ENCODE data around the gene TH. TPM values are rescaled to one million over a fixed set of nuclear protein-coding genes. Genes with fewer than 3 reads are reported as not detected.

TH gene
- total RNA-seq, 1 donor from 2014 or later, result 2.0 TPM

DNA sequence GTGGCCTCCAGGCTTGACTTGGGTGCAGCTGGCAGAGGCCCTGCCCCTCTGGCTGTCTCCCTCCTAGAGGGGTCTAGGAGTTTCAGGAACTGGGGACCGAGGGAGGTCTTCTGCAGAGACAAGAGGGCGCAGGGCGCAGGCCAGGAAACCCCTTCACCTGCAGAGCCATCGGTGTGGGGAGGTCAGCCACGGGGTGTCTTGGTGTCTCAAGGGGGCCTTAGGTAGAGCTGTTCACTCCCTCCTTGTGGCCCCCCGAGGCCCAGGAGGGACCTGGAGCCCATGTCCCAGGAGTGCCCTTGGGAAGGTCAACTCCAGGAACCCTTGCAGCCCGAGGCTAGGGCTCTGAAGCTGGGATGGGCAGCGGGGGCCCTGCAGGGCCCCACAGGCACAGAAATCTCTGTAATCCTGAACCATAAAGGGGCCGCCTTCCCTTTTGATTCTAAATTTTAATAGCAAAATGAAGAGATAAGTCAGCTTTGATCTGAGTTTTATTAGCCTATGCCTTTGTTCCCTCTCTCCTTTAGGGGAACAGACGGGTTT is 31.4 kb upstream of the TH start:
- H3K9ac ChIP-seq, result no peak overlapping the region
- no peaks in the 10 kb centered on the region for H3K9me3 ChIP-seq (ENCODE audit: low read depth)
- peaks cover 5% of the 10 kb centered on the region for H3K9me3 Mint-ChIP-seq
- H3K79me2 ChIP-seq (ENCODE audit: low read depth), result no peaks in the 10 kb centered on the region
- H3K27ac ChIP-seq, result no peak overlapping the region
- H3K4me1 Mint-ChIP-seq, result peaks cover 9% of the 10 kb centered on the region
- no peak overlapping the region for H3K4me3 Mint-ChIP-seq
- H3K27ac Mint-ChIP-seq, result no peak overlapping the region
- H3K4me3 ChIP-seq, result no peak overlapping the region
- TF ChIP-seq, protein P1, sequence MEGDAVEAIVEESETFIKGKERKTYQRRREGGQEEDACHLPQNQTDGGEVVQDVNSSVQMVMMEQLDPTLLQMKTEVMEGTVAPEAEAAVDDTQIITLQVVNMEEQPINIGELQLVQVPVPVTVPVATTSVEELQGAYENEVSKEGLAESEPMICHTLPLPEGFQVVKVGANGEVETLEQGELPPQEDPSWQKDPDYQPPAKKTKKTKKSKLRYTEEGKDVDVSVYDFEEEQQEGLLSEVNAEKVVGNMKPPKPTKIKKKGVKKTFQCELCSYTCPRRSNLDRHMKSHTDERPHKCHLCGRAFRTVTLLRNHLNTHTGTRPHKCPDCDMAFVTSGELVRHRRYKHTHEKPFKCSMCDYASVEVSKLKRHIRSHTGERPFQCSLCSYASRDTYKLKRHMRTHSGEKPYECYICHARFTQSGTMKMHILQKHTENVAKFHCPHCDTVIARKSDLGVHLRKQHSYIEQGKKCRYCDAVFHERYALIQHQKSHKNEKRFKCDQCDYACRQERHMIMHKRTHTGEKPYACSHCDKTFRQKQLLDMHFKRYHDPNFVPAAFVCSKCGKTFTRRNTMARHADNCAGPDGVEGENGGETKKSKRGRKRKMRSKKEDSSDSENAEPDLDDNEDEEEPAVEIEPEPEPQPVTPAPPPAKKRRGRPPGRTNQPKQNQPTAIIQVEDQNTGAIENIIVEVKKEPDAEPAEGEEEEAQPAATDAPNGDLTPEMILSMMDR (IDR thresholded peaks at IDR 0.05), result no peak
- TF ChIP-seq EZH2 (IDR thresholded peaks at IDR 0.05) (no peak), EZH2phosphoT487 (IDR thresholded peaks at IDR 0.05) (no peak)
- H3K36me3 Mint-ChIP-seq, result no peaks in the 10 kb centered on the region
- H3K27me3 ChIP-seq, result peaks cover 3% of the 10 kb centered on the region
- no peak overlapping the region for H3K4me2 ChIP-seq
- H4K20me1 ChIP-seq (ENCODE audit: low read depth), result no peaks in the 10 kb centered on the region
- H3K4me1 ChIP-seq, result no peaks in the 10 kb centered on the region
- peaks cover 10% of the 10 kb centered on the region for H3K27me3 Mint-ChIP-seq (ENCODE audit: insufficient read depth, low read depth)
- H2AFZ ChIP-seq (replicated peaks), result no peak overlapping the region
- no peak for DNase-seq (ENCODE audit: low spot score)
- no peaks in the 10 kb centered on the region for H3K36me3 ChIP-seq
- H3F3A ChIP-seq (ENCODE audit: low read depth), result no peaks in the 10 kb centered on the region

DNA sequence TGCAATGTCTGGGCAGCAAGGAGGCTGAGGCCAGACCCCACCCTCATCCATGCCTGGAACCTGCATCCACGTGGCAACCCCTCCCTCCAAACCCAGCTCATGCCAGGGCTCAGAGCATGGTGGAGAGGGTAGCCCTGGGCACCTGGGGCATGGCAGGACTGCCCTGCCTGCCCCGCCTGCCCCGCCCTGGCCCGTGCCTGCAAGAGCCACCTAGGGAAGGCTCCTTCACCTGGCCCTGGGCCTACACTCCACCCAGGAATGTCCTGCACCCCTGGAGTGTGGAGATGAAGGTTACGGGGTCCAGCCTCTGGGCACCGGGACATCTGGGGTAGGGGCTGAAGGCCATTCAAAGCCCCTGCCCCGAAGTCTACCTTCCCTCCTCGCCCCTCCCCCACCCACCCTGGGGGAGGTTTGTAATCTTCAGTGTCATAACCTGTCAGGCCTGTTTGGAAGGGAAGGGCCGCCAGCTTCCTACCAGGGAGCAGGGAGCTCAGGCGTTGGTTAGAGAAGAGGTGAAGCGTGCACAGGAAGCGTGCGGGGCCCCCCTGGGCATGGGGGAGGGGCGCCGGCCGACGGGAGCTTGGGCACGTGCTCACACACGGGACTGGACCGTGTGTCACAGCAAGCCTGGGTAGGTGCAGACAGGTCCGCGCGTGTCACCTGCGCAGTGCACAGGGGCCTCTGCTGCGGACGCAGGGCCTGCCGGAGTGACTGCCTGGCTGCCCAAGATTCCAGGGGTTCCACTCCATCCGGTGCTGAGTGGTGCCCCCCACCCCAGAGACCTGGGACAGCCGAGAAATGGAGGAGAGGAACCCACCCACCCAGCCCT is 30.7 kb upstream of the TH start:
- no peaks in the 10 kb centered on the region for H3F3A ChIP-seq (ENCODE audit: low read depth)
- peaks cover 3% of the 10 kb centered on the region for H3K27me3 ChIP-seq
- H2AFZ ChIP-seq (replicated peaks), result no peak overlapping the region
- H3K4me3 ChIP-seq, result no peak overlapping the region
- TF ChIP-seq EZH2phosphoT487 (IDR thresholded peaks at IDR 0.05) (no peak), EZH2 (IDR thresholded peaks at IDR 0.05) (no peak)
- TF ChIP-seq, protein P1 (IDR thresholded peaks at IDR 0.05), result no peak
- Mint-ChIP-seq H3K27ac (no peak overlapping the region), H3K27me3 (ENCODE audit: insufficient read depth, low read depth) (peaks cover 10% of the 10 kb centered on the region), H3K4me3 (no peak overlapping the region), H3K9me3 (peaks cover 5% of the 10 kb centered on the region), H3K36me3 (no peaks in the 10 kb centered on the region), H3K4me1 (peaks cover 7% of the 10 kb centered on the region)
- no peak for DNase-seq (ENCODE audit: low spot score)
- H3K9ac ChIP-seq, result no peak overlapping the region
- no peaks in the 10 kb centered on the region for H4K20me1 ChIP-seq (ENCODE audit: low read depth)
- no peaks in the 10 kb centered on the region for H3K9me3 ChIP-seq (ENCODE audit: low read depth)
- no peak overlapping the region for H3K27ac ChIP-seq
- no peaks in the 10 kb centered on the region for H3K79me2 ChIP-seq (ENCODE audit: low read depth)
- H3K4me2 ChIP-seq, result no peak overlapping the region
- no peaks in the 10 kb centered on the region for H3K4me1 ChIP-seq
- H3K36me3 ChIP-seq, result no peaks in the 10 kb centered on the region

DNA sequence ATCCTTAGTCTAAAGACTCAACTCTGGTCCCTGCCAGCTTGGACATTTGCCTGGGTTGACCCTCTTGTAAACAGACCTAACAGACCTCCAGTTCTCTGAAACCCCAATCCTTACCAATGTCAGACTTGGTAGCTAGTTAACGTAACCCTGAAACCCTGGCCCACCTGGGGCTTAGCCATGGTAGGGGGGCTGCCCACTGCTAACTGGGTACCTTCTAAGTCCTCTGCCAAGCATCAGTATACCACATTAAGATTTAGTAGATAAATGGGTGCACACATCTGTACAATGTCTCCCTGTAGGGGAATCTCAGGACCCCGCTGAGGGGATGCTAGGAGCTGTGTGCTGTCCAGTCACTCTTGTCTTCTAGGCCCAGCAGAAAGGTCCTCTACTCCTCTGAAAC is 29.9 kb upstream of the TH start:
- no peaks in the 10 kb centered on the region for H3K36me3 Mint-ChIP-seq
- Histone ChIP-seq H3K4me3 (no peak overlapping the region), H3K4me1 (no peaks in the 10 kb centered on the region), H2AFZ (replicated peaks) (no peak overlapping the region), H3K36me3 (no peaks in the 10 kb centered on the region), H4K20me1 (ENCODE audit: low read depth) (no peaks in the 10 kb centered on the region), H3K79me2 (ENCODE audit: low read depth) (no peaks in the 10 kb centered on the region), H3K9me3 (ENCODE audit: low read depth) (no peaks in the 10 kb centered on the region), H3K9ac (no peak overlapping the region), H3F3A (ENCODE audit: low read depth) (no peaks in the 10 kb centered on the region), H3K27ac (no peak overlapping the region), H3K4me2 (no peak overlapping the region), H3K27me3 (peaks cover 4% of the 10 kb centered on the region)
- TF ChIP-seq, protein P1 (IDR thresholded peaks at IDR 0.05), result no peak
- TF ChIP-seq EZH2 (IDR thresholded peaks at IDR 0.05), result no peak
- TF ChIP-seq EZH2phosphoT487 (IDR thresholded peaks at IDR 0.05), result no peak
- no peak overlapping the region for H3K27ac Mint-ChIP-seq
- no peak overlapping the region for H3K4me3 Mint-ChIP-seq
- peaks cover 14% of the 10 kb centered on the region for H3K27me3 Mint-ChIP-seq (ENCODE audit: insufficient read depth, low read depth)
- H3K4me1 Mint-ChIP-seq, result peaks cover 10% of the 10 kb centered on the region
- H3K9me3 Mint-ChIP-seq, result peaks cover 5% of the 10 kb centered on the region
- DNase-seq (ENCODE audit: low spot score), result no peak

Measured in neural progenitor cell (in vitro differentiated cells).